Right renal cortex interstitium (tissue), 3 donors: ENCODE data around the gene SPDYE8. TPM values are rescaled to one million over a fixed set of nuclear protein-coding genes. Genes with fewer than 3 reads are reported as not detected.
"Not testable (repeated sequence)": the region's sequence is repeated elsewhere in the genome, so short reads cannot be mapped to it uniquely, and the experiment has no call there.

ENCODE experiments used
- DNase-seq, 3 donors: peaks; one replicate each; pipeline ENCODE4 v3.0.0-alpha.2; 2013; ENCODE audit warnings: low read depth in 3 of 3, low spot score in 2 of 3
- polyA plus RNA-seq, 3 donors: library from polyadenylated mRNA; unstranded; fragments of 120-200 nt; gene quantifications; one replicate each; pipeline ENCODE4 v1.2.1, GENCODE V29; 2013; ENCODE audit not compliant: insufficient read length in 3 of 3

SPDYE8 gene, protein sequence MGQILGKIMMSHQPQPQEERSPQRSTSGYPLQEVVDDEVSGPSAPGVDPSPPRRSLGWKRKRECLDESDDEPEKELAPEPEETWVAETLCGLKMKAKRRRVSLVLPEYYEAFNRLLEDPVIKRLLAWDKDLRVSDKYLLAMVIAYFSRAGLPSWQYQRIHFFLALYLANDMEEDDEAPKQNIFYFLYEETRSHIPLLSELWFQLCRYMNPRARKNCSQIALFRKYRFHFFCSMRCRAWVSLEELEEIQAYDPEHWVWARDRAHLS
- under 1 TPM; 0.16 to 0.33 (median 0.21) TPM for polyA plus RNA-seq

DNA sequence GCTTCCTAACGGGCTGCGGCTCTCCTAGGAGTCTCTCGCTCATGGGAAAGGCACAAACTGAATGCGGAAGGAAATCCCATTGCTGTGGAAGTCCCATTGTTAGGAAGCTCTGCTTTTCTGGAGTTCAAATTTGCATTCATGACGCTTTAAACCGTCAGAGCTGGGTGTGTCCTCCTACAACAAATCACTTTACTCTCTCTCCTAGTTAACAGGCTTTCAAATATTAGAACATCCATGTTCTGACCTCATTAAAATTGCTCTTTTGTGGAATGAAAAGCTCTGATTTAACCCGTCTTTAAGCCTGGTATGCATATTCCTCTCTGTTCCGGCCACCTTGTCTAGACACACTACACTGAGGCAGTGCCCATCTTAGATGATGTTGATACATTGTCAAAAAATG, at the start of gene SPDYE8:
SPDYE8 (minus strand) TSS at position 101 of the 400 bp plus-strand sequence. CDS start 1,800 bp downstream, outside the sequence.
- DNase-seq: not testable (repeated sequence)

DNA sequence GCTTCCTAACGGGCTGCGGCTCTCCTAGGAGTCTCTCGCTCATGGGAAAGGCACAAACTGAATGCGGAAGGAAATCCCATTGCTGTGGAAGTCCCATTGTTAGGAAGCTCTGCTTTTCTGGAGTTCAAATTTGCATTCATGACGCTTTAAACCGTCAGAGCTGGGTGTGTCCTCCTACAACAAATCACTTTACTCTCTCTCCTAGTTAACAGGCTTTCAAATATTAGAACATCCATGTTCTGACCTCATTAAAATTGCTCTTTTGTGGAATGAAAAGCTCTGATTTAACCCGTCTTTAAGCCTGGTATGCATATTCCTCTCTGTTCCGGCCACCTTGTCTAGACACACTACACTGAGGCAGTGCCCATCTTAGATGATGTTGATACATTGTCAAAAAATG, 28.2 kb upstream of the SPDYE8 start, which contains the start of gene SPDYE11:
SPDYE11 (minus strand) TSS at position 101 of the 400 bp plus-strand sequence. CDS start 1,800 bp downstream, outside the sequence.
- not testable (repeated sequence) for DNase-seq

- not testable (repeated sequence) for DNase-seq
Observed at GRCh38 chr7:73006491-73006890, 23.1 kb downstream of the SPDYE8 start.

GRCh38 chr7:73005693-73006447, 23.7 kb downstream of the SPDYE8 start:
- DNase-seq: not testable (repeated sequence)

DNA sequence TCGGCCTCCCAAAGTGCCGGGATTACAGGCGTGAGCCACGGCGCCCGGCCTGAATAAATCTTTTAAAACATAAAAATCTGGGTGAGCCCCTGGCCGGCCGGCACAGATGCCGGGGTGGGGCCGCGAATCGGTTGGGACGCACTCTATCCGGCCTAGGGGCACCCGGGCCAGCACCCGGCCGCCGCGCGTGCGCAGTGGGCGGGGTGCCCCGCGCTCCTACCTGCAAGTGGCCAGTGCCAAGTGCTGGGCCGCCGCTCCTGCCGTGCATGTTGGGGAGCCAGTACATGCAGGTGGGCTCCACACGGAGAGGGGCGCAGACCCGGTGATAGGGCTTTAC, 24.2 kb downstream of the SPDYE8 start:
- DNase-seq: not testable (repeated sequence)

DNA sequence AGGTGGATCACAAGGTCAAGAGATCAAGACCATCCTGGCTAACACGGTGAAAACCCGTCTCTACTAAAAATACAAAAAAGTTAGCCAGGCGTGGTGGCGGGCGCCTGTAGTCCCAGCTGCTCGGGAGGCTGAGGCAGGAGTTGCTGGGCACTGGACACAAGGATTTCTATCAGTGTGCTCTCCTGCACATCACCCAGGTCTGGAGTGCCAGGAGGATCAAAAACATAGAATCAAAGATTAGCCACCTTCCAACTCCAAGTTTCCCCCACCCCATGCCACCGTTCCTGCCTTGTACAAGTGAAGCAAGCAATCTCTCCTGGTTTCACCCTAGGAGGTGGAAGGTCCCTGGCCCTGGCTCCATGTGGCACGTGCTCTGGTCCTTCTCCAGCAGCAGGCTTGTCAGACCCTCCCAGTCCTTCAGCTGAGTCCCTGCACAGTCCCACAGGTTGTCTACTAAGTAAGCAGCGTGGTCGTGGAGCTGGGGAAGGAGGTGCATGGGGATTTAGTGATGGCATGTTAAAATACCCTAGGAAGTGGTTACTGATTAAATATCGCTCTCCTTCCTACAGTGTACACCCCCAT, 31.6 kb downstream of the SPDYE8 start:
- not testable (repeated sequence) for DNase-seq

GRCh38 chr7:72997447-72997846, 32.1 kb downstream of the SPDYE8 start:
- not testable (repeated sequence) for DNase-seq

- DNase-seq: not testable (repeated sequence)
Observed at GRCh38 chr7:72995484-72995883, 34.1 kb downstream of the SPDYE8 start.

DNA sequence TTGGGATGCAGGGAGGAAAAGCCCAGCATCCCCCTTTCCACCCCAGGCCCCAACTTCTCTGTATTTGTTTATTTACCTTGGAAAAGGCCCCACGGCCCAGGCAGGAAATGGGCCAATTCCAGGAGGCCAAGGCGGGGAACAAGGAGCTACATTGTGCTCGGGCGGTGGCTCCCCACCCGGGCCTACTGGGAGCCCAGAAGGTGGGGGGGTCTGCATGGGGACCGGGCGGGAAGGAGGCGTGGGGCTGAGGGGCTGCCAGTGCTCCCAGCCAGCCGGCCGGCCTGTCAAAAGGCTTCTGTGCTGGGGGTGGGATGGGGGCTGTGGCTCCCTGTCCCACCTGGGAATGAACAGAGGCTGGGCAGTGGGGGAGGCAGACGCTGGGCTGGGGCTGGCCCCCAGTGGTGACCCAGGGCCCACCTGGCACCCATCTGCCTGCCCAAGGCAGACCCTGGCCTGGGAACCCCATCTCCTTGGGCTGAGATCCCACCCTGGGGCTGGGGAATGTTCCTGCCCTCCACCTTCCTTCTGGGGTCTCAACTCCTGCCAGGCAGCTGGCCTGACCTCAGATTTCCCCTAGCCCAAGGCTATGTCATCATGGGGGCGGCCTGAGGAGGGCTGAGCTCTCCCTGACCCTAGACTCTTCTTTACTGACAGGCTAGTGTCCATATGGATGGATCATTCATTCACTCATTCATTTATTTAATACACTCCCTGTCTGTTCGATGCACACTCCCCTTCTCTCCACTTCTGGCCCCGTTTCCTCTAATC, 39.2 kb downstream of the SPDYE8 start:
- not testable (repeated sequence) for DNase-seq

GRCh38 chr7:72982084-72982483, 47.5 kb downstream of the SPDYE8 start:
- not testable (repeated sequence) for DNase-seq

- not testable (repeated sequence) for DNase-seq
Observed at GRCh38 chr7:72980382-72980781, 49.2 kb downstream of the SPDYE8 start.

GRCh38 chr7:72976434-72976833, 53.1 kb downstream of the SPDYE8 start:
- DNase-seq: not testable (repeated sequence)

GRCh38 chr7:72975656-72976286, 53.8 kb downstream of the SPDYE8 start:
- DNase-seq: not testable (repeated sequence)

- DNase-seq: not testable (repeated sequence)
Observed at GRCh38 chr7:72974781-72975180, 54.8 kb downstream of the SPDYE8 start.

DNA sequence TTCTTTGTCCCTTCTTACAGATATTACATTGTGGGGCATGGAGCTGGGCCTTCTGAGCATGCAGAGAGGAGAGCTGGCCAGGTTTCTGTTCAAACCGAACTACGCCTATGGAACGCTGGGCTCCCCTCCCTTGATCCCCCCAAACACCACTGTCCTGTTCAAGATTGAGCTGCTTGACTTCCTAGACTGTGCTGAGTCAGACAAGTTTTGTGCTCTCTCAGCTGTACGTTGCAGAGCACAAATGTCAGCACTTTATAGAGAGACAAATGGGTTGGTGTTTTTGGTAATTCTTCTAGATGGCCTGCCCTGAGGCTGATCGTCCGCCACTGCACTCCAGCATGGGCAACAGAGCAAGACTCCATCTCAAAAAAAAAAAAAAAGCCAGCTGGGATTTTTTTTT, 58.1 kb downstream of the SPDYE8 start:
- DNase-seq: not testable (repeated sequence)

Other genes starting within 250 kb of the SPDYE8 start
- gene TYW1B, start 201.6 kb downstream of the SPDYE8 start, polyA plus RNA-seq: 1 to 10 TPM; 2.7 to 4.3 (median 3.1) TPM
- 10 to 100 TPM; 33.7 to 35.7 (median 34.3) TPM for gene POM121, start 104.7 kb downstream of the SPDYE8 start, polyA plus RNA-seq
- gene TRIM74, start 60.3 kb downstream of the SPDYE8 start, polyA plus RNA-seq: 1 to 10 TPM in 1 of 3 donors, under 1 TPM in 2; 0.69 to 1.3 (median 0.78) TPM
- under 1 TPM; 0.21 to 0.50 (median 0.25) TPM for gene SPDYE11, start 28.1 kb upstream of the SPDYE8 start, polyA plus RNA-seq
- under 1 TPM; 0.16 to 0.35 (median 0.21) TPM for gene SPDYE9, start 56.3 kb upstream of the SPDYE8 start, polyA plus RNA-seq